Left kidney (tissue), 2 donors: Measurements from ENCODE around the gene DNAH1. TPM values are rescaled to one million over a fixed set of nuclear protein-coding genes. Genes with fewer than 3 reads are reported as not detected.

Experiments
- DNase-seq: peaks from one replicate; pipeline ENCODE4 v3.0.0-alpha.2; 2013
- polyA plus RNA-seq: library from polyadenylated mRNA; unstranded; fragments of 120-200 nt; gene quantifications from one replicate; pipeline ENCODE4 v1.2.1, GENCODE V29; 2013; ENCODE audit not compliant: insufficient read length

Gene DNAH1
- polyA plus RNA-seq, 1 donor = 14.8 TPM

DNA sequence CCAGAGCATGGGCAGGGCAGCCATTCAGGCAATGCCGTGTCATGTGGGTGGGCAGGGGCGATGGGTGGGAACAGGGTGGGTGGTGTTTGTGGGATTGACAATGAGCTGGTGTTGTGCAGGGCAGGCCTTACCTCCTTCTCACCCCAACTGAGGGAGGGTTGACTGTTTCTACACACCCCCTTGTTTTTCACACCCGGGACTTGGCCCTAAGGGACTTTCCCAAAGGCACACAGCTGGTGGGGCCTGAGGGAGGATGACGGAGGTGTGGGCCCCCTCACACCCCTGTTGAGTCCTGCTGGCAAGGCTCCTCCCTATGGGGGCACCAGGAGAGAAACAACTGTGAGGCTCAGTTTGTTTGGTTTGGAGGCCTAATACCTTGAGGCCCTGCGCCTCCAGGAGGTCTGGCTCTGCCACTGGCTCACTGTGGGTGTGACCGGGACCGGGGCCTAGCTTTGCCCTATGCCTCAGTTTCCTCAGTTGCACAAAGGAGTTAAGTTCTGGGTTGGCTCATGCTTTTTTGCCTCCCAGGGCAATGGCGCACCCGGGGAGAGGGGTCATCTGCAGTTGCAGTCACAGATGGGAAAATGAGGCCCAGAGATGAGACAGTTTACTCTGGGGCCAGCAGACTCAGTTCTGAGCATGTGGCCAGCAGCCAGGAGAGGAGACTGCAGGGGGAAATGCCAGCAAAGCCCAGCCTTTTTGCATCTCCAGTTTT lies 5.1 kb upstream of the DNAH1 start:
- no peak for DNase-seq

GRCh38 chr3:52311576-52312119 lies 4.5 kb upstream of the DNAH1 start:
- no peak for DNase-seq

- DNase-seq = no peak
Measured at GRCh38 chr3:52313188-52313773, 2.8 kb upstream of the DNAH1 start.

- no peak for DNase-seq
Measured at GRCh38 chr3:52313774-52314188, 2.3 kb upstream of the DNAH1 start.

DNA sequence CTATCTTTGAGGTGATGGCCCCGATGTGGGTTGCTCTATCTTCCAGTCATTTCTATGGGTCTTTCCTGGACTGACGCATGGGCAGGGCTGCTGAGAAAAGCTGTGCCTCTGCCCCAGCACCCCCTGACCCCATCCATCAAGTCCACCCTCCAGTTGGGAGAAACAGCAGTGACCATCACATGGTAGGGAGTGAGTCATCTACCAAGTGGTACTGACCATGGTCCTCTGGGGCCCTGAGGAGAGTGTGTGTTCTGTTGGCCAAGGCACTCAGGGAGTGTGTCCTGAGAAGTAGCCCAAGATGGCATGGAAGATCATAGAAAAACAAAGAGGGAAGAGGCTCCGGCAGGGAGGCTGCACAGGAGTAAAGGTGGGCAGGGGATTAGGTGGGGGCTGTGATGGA lies 1.6 kb upstream of the DNAH1 start:
- DNase-seq = no peak

DNA sequence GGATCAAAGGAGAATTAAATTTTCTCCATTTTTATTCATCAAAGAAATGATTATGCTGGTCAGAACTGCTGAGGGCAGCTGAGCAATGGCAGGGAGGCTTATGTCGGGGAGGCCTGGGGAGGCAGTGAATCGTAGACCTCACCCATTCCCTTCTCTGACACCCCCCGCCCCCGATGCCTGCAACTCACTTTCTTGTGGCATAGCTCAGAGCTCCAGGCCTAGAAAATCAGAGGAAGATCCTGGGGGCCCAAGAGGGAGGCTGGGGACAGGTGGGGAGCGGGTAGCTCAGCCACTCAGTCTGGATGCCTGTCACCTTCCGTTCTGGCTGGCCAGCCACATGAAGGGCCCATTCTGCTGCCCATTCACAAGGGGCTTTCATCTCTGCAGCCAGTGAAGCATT lies 1.1 kb upstream of the DNAH1 start:
- no peak for DNase-seq

- peak; percentile 69 for DNase-seq
Measured at GRCh38 chr3:52317208-52318000, 1.3 kb downstream of the DNAH1 start.

DNA sequence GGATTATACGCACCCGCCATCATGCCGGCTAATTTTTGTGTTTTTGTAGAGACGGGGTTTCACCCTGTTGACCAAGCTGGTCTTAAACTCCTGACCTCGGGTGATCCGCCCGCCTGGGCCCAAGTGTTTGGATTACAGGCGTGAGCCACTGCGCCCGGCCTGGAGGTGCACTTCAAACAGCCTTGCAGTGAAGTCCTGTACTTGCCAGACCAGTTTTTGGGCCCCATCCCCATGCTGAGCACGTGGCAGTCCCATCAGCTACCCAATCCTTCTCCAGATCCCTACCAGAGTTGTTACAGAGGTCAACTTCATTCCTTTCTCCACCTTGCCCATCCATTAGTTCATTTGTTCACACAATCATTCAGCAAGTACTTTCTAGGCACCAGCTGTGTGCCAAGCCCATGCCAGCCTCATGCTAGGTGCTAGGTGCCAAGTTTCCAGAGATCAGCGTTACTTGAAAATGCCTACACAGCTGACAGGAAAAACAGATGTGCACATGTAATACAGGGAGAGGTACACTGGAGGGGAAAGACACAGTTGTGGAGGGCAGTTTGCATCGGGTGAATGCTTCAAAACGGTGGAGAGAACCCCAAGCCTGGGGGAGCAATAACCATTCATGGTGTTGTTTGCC lies 2.2 kb downstream of the DNAH1 start:
- DNase-seq = no peak

DNA sequence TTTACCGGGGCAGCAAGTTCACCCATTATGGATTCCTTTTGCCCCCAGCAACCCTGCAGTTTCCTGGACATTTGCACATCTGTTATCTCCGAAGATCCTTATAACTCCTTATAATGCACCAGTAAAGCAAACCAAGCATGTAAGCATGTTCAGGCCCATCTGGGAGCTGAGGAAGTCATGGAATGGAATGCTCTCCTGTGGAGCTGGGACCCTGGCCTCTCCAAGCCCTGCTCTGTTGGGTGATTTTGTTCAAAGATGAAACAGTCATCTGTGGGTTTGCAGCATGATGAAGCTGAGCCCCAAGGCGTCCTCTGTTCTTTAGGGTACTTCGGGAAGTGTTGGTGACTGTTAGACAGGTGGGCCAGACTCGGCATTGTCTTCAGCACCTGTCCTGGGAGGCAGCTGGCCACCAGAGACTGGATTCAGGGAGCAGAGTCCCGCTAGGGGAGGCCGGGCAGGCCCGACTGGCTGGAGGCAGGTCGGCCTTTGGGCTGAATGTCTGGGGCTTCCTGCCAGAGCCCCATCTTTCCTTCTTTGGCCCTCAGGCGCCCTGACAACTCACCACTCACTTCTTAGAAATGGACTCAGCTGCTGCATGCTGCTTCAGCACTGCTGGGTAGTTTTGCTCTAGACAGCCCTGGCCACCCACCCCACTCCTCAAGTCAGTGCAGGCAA lies 3.9 kb downstream of the DNAH1 start:
- no peak for DNase-seq

DNA sequence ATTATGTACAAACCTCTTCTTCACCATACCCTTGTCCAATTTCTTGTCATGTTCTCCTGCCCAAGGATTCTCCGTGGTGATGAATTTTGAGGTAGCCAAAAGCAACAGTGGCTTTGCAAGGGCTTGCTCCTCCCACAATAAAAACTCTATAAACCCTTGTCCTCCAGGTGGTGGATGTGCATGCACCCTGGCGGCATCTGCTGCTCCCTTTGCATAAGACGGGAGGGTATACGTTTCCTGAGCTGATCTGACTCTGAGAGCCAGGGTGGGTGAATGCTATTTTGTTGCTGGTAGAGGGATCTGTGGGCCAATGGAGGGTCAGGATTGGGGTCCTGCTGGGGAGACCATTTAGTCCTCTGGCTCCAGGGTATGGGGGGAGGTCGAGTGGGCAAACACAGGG lies 5.4 kb downstream of the DNAH1 start:
- no peak for DNase-seq

GRCh38 chr3:52322466-52322865 lies 6.3 kb downstream of the DNAH1 start:
- DNase-seq = no peak

GRCh38 chr3:52323526-52324295 lies 7.6 kb downstream of the DNAH1 start:
- no peak for DNase-seq

GRCh38 chr3:52324676-52325075 lies 8.6 kb downstream of the DNAH1 start:
- no peak for DNase-seq

GRCh38 chr3:52325686-52326085 lies 9.6 kb downstream of the DNAH1 start:
- DNase-seq = no peak

DNA sequence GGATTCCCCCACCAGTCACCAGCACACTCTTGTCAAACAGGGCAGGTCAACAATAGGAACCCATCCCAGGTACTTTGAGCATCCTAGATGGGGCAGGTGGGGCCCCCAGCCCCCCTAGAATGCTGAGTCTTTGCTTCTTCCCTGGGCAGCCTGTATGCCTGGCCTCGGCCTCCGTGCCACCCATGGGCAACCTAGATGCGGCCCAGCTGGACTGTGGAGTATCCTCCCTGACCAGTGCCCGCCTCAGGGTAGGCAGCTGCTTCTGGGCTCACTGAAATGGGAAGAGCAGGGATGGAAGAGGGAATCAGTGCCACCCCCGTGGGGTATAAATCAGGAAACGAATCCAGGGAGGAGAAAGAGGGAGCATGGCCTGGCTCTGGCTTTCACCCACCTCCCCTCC lies 10.9 kb downstream of the DNAH1 start:
- DNase-seq = no peak

DNA sequence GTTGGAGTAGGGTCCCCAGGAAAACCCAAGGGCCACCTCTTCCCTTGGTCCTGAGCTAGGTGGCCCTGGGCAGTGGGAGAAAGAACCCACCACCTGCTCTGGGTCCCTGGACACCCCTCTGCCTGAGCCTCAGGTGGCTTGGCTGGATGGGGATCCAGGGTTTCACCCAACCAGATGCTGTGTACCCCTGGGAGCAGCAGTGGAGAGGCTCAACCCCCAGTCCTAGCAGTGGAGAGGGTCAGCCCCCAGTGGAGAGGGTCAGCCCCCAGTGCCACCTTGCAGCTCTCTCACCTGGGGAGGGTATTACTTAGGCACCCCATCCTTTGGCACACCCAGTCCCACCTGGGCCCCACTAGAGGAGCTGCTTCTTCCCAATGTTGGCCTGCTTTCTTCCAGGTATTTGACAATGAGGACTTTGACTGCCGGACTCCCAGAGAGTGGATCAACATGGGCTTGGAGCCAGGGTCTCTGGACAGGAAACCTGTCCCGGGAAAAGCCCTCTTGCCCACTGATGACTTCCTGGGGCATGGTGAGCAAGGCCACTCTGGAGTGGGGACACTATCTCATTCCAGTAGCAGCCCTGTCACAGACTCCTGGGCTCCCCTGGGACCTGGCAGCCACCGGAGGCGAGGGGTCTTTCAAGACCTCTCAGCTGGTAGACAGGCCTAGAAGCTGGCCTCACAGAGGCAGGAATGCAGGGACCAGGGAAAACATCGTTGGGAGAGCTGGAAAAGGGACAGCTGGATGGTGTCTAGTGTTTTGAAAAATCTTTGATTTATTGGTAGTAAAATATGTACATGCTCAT lies 11.6 kb downstream of the DNAH1 start:
- no peak for DNase-seq

- DNase-seq = no peak
Measured at GRCh38 chr3:52328536-52329080, 12.5 kb downstream of the DNAH1 start.

DNA sequence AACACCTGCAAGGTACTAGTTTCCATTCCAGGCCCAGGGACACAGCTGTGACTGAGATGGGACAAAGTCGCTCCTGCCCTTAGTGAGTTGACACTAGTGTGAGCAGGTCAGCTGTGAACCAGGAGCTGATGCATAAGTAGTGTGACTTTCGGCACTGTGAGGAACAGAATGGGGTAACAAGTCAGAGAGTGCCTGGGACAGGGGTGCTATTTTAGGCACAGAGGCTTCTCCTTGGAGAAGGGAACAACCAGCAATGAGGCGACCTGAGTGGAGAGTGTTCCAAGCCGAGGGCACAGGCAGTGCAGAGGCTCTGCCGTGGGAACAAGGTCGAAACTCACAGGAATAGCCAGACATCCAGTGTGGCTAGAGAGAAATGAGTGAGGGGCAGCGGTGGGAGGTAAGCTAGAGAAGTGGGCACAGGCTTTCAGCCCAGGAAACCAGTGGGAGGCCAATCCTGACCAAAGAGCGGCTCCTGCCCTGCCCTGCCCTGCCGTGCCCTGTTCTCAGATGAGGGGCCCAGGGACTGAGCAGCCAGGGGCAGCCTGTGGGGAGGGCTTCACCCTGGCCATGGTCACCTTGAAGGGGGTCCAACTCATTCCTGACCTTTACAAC lies 14.2 kb downstream of the DNAH1 start:
- DNase-seq = no peak

GRCh38 chr3:52331091-52331490 lies 15.0 kb downstream of the DNAH1 start:
- DNase-seq = no peak

- DNase-seq = no peak
Measured at GRCh38 chr3:52331906-52332305, 15.8 kb downstream of the DNAH1 start.
